PC-9 (cell line): ENCODE measurements around the gene ZNF335. TPM values are rescaled to one million over a fixed set of nuclear protein-coding genes. Genes with fewer than 3 reads are reported as not detected.
"Not testable (repeated sequence)": the region's sequence is repeated elsewhere in the genome, so short reads cannot be mapped to it uniquely, and the experiment has no call there.

Source experiments
- BruUV-seq: library from RNA; stranded (reverse); fragments of 400-500 nt; replicated peaks from 2 replicates; lab custom pipeline; 2021; lab: Mats Ljungman, UMichigan
- CTCF ChIA-PET: fragments of 300-600 bp; sonication (Branson Sonifier 250); formaldehyde crosslinking; loops from one replicate; lab custom pipeline; 2022; ENCODE audit warnings: antibody characterized with exemption; lab: Charles Lee
- POLR2A ChIA-PET: fragments of 300-600 bp; sonication (Branson Sonifier 250); formaldehyde crosslinking; loops from one replicate; lab custom pipeline; 2022; ENCODE audit warnings: antibody characterized with exemption; ENCODE audit not compliant: unreplicated experiment; lab: Charles Lee
- DNase-seq, 2 experiments: peaks; one replicate each; pipeline versions ENCODE4 v3.0.0 to v3.0.0-alpha.2; 2015 to 2022; ENCODE audit warnings: mixed read lengths in 1 of 2
- H2AFZ ChIP-seq: fragments of 200-600 bp; sonication (generic); 2 replicates; pipeline ENCODE4 v1.8.1; 2017; ENCODE audit warnings: antibody characterized with exemption
- H3F3A ChIP-seq: fragments of 200-600 bp; sonication (generic); 2 replicates; pipeline ENCODE4 v1.8.1; 2017; ENCODE audit warnings: antibody characterized with exemption, mild to moderate bottlenecking, low read depth; ENCODE audit not compliant: insufficient read depth
- H3K27ac ChIP-seq: fragments of 200-600 bp; sonication (generic); 2 replicates; pipeline ENCODE4 v1.6.1; 2016; ENCODE audit warnings: mixed run types
- H3K27me3 ChIP-seq: fragments of 200-600 bp; sonication (generic); 2 replicates; pipeline ENCODE4 v1.6.1; 2016; ENCODE audit warnings: low read depth, mixed run types; ENCODE audit not compliant: insufficient read depth
- H3K36me3 ChIP-seq: fragments of 200-600 bp; sonication (generic); 2 replicates; pipeline ENCODE4 v1.6.1; 2016; ENCODE audit warnings: low read depth, mixed run types
- H3K4me1 ChIP-seq: fragments of 200-600 bp; sonication (generic); replicated peaks from 2 replicates; pipeline ENCODE4 v1.6.1; 2016; ENCODE audit warnings: mixed run types; ENCODE audit not compliant: insufficient read depth
- H3K4me2 ChIP-seq: fragments of 200-600 bp; sonication (generic); 2 replicates; pipeline ENCODE4 v1.6.1; 2017; ENCODE audit warnings: mixed run types
- H3K4me3 ChIP-seq: fragments of 200-600 bp; sonication (generic); 2 replicates; pipeline ENCODE4 v1.6.1; 2016; ENCODE audit warnings: mixed run types
- H3K79me2 ChIP-seq: fragments of 200-600 bp; sonication (generic); 2 replicates; pipeline ENCODE4 v1.6.1; 2017; ENCODE audit warnings: low read depth, mixed run types
- H3K9me2 ChIP-seq: fragments of 200-600 bp; sonication (generic); 2 replicates; pipeline ENCODE4 v1.8.1; 2017; ENCODE audit warnings: mild to moderate bottlenecking; ENCODE audit not compliant: insufficient read depth
- H3K9me3 ChIP-seq: fragments of 200-600 bp; sonication (generic); 2 replicates; pipeline ENCODE4 v1.8.1; 2016; ENCODE audit warnings: low read depth; ENCODE audit not compliant: insufficient read depth
- H4K20me1 ChIP-seq: fragments of 200-600 bp; sonication (generic); 2 replicates; pipeline ENCODE4 v1.8.1; 2017; ENCODE audit not compliant: insufficient read depth
- EZH2 ChIP-seq: fragments of 200-600 bp; sonication (generic); IDR thresholded peaks from 2 replicates; pipeline ENCODE4 v1.8.0; 2017; ENCODE audit warnings: antibody characterized with exemption, low read depth
- intact Hi-C: fragments of 100-400 bp; cut with micrococcal nuclease; formaldehyde crosslinking; loops from one replicate; pipeline ENCODE4 v1.10.0; 2022; ENCODE audit not compliant: unreplicated experiment
- total RNA-seq: library from RNA; stranded (reverse); gene quantifications from 2 replicates; pipeline ENCODE4 v1.2.3, GENCODE V29; 2021
- TF ChIP-seq, protein P1 (sequence below): fragments of 200-600 bp; sonication (generic); conservative IDR thresholded peaks from 2 replicates; pipeline ENCODE4 v1.6.1; 2017; ENCODE audit warnings: mixed run types, antibody characterized with exemption, mild to moderate bottlenecking, moderate library complexity

ZNF335 gene
- total RNA-seq, 1 experiment from 2014 or later = 16.3 TPM

- H4K20me1 ChIP-seq = no peaks in the 10 kb centered on the region
- no peaks in the 10 kb centered on the region for H3K36me3 ChIP-seq
- H3K27ac ChIP-seq = peak overlapping the region; percentile 44
- H3K4me1 ChIP-seq = peaks cover 50% of the 10 kb centered on the region
- ChIA-PET POLR2A (interaction anchor here (0.7 kb wide), 1 partner anchor 176 kb away, joined by 3 read pairs; no protein-coding TSS in a partner anchor), CTCF (interaction anchor here (0.9 kb wide), 1 partner anchor 25 kb away, joined by 4 read pairs; no protein-coding TSS in a partner anchor)
- no peaks in the 10 kb centered on the region for H3K9me2 ChIP-seq
- H3K4me3 ChIP-seq = no peak overlapping the region; the same call in 1 of the 2 replicates
- no peak for TF ChIP-seq EZH2
- TF ChIP-seq, protein P1, sequence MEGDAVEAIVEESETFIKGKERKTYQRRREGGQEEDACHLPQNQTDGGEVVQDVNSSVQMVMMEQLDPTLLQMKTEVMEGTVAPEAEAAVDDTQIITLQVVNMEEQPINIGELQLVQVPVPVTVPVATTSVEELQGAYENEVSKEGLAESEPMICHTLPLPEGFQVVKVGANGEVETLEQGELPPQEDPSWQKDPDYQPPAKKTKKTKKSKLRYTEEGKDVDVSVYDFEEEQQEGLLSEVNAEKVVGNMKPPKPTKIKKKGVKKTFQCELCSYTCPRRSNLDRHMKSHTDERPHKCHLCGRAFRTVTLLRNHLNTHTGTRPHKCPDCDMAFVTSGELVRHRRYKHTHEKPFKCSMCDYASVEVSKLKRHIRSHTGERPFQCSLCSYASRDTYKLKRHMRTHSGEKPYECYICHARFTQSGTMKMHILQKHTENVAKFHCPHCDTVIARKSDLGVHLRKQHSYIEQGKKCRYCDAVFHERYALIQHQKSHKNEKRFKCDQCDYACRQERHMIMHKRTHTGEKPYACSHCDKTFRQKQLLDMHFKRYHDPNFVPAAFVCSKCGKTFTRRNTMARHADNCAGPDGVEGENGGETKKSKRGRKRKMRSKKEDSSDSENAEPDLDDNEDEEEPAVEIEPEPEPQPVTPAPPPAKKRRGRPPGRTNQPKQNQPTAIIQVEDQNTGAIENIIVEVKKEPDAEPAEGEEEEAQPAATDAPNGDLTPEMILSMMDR = no peak
- intact Hi-C loops = loop anchor here (10.0 kb wide), 1 partner anchor 400 kb away; no protein-coding TSS in a partner anchor
- no peaks in the 10 kb centered on the region for H3K9me3 ChIP-seq
- peaks cover 38% of the 10 kb centered on the region for H3F3A ChIP-seq
- no peak overlapping the region for H2AFZ ChIP-seq
- no TSS peak for BruUV-seq
- H3K4me2 ChIP-seq = peak overlapping the region; percentile 58
- peak in 1 of 2 experiments; percentile 73 for DNase-seq
- no peaks in the 10 kb centered on the region for H3K79me2 ChIP-seq
- H3K27me3 ChIP-seq = no peaks in the 10 kb centered on the region
Observed at GRCh38 chr20:45994761-45995493, 22.9 kb upstream of the ZNF335 start.

- peak; percentile 95 to 99 for DNase-seq
- H3K4me1 ChIP-seq = peaks cover 50% of the 10 kb centered on the region
- H3K4me3 ChIP-seq = no peak overlapping the region; the same call in 1 of the 2 replicates
- no peaks in the 10 kb centered on the region for H3K9me3 ChIP-seq
- H3F3A ChIP-seq = peaks cover 38% of the 10 kb centered on the region
- no peaks in the 10 kb centered on the region for H3K79me2 ChIP-seq
- POLR2A ChIA-PET = interaction anchor here (0.7 kb wide), 1 partner anchor 375 kb away, joined by 6 read pairs; no protein-coding TSS in a partner anchor
- H3K27ac ChIP-seq = peak overlapping the region; percentile 66
- H3K4me2 ChIP-seq = peak overlapping the region; percentile 56
- CTCF ChIA-PET = interaction anchor here (0.7 kb wide), 3 partner anchors 46 to 1608 kb away, joined by 3 to 4 read pairs (median 3); no protein-coding TSS in a partner anchor
- intact Hi-C loops = loop anchor here (1.0 to 10.0 kb wide), 2 partner anchors 21 to 399 kb away; partner anchors contain the start of gene ZNF335
- TF ChIP-seq, protein P1 = no peak
- TF ChIP-seq EZH2 = no peak
- no peaks in the 10 kb centered on the region for H4K20me1 ChIP-seq
- BruUV-seq = no TSS peak
- H2AFZ ChIP-seq = no peak overlapping the region
- no peaks in the 10 kb centered on the region for H3K27me3 ChIP-seq
- H3K36me3 ChIP-seq = no peaks in the 10 kb centered on the region
- H3K9me2 ChIP-seq = no peaks in the 10 kb centered on the region
Observed at GRCh38 chr20:45993197-45993951, 21.4 kb upstream of the ZNF335 start.

DNA sequence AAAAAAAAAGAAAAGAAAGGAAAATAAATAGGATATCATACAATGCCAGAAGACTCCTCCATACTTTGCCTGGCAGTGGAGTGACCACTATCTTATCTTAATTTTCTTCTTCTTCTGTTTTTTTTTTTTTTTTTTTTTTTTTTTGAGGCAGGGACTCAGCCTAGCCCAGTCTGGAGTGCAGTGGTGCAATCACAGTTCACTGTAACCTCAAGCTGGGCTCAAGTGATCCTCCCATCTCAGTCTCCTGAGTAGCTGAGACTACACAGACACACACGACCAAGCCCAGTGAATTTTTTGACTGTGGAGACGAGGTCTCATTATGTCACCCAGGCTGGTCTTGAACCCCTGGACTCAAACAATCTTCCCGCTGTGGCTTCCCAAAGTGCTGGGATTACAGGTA is 19.6 kb upstream of the ZNF335 start:
- Histone ChIP-seq H3K36me3 (no peaks in the 10 kb centered on the region), H3K27me3 (no peaks in the 10 kb centered on the region), H3K9me2 (no peaks in the 10 kb centered on the region), H3K79me2 (no peaks in the 10 kb centered on the region), H3K4me3 (no peak overlapping the region), H3K27ac (no peak overlapping the region), H3K4me1 (peaks cover 46% of the 10 kb centered on the region), H3K9me3 (no peaks in the 10 kb centered on the region), H3K4me2 (no peak overlapping the region), H4K20me1 (no peaks in the 10 kb centered on the region), H3F3A (peaks cover 39% of the 10 kb centered on the region), H2AFZ (no peak overlapping the region)
- CTCF ChIA-PET = no interaction called here
- POLR2A ChIA-PET = no interaction called here
- intact Hi-C loops = loop anchor here (10.0 kb wide), 1 partner anchor 397 kb away; no protein-coding TSS in a partner anchor
- no peak for DNase-seq
- no peak for TF ChIP-seq EZH2
- TF ChIP-seq, protein P1 = no peak
- BruUV-seq = no TSS peak

DNA sequence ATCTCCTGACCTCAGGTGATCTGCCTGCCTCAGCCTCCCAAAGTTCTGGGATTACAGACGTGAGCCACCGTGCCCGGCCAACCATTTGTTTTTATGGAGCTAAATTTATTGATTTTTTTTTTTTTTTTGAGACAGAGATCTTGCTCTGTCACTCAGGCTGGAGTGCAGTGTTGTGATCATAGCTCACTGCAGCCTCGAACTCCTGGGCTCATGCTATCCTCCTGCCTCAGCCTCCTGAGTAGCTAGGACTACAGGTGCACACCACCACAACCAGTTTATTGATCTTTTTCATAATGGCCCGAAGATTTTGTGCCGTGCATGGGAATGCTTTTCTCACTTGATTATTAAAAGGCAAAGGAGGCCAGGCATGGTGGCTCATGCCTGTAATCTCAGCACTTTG is 16.8 kb upstream of the ZNF335 start:
- intact Hi-C loops, H3K27ac ChIP-seq, H3K4me3 ChIP-seq, H3K9me3 ChIP-seq, DNase-seq, H3K27me3 ChIP-seq, H4K20me1 ChIP-seq, H2AFZ ChIP-seq, H3K36me3 ChIP-seq, H3K79me2 ChIP-seq, POLR2A ChIA-PET, H3K4me2 ChIP-seq, H3K9me2 ChIP-seq, BruUV-seq: not testable (repeated sequence)
- Histone ChIP-seq H3F3A (peaks cover 13% of the 10 kb centered on the region), H3K4me1 (peaks cover 19% of the 10 kb centered on the region)
- CTCF ChIA-PET = interaction anchor here (0.6 to 0.7 kb wide), 3 partner anchors 8 to 697 kb away, joined by 3 to 7 read pairs (median 6); no protein-coding TSS in a partner anchor
